Heart right ventricle (tissue), 16 donors: ENCODE data around the gene TBC1D20. TPM values are rescaled to one million over a fixed set of nuclear protein-coding genes. Genes with fewer than 3 reads are reported as not detected.
A peak's percentile ranks its signal among the peaks of the same experiment; 100 is the strongest.

Experiments used
- ATAC-seq, 8 donors: fragments of 200-7000 bp; cut with Tn5 transposase; one replicate each; pipeline ENCODE4 v1.9.1; 2020; ENCODE audit warnings: mild to moderate bottlenecking in 8 of 8, moderate library complexity in 8 of 8, moderate number of reproducible peaks in 1 of 8
- DNase-seq, 2 donors: peaks; one replicate each; pipeline ENCODE4 v3.0.0-alpha.2; 2020
- H3K27ac ChIP-seq, 10 donors: fragments of 200-600 bp; sonication (generic) in 2 of 10; one replicate each; pipeline versions ENCODE4 v1.5.0 to v1.8.0; 2020 to 2022; ENCODE audit warnings: mild to moderate bottlenecking in 3 of 10
- H3K27me3 ChIP-seq, 7 donors: fragments of 200-600 bp; one replicate each; pipeline ENCODE4 v1.8.0; 2021 to 2022; ENCODE audit warnings: mild to moderate bottlenecking in 2 of 7
- H3K36me3 ChIP-seq, 9 donors: fragments of 200-600 bp; sonication (generic) in 1 of 9; one replicate each; pipeline versions ENCODE4 v1.5.0 to v1.8.0; 2020 to 2022; ENCODE audit warnings: mild to moderate bottlenecking in 2 of 9
- H3K4me1 ChIP-seq, 9 donors: fragments of 200-600 bp; sonication (generic) in 1 of 9; one replicate each; pipeline versions ENCODE4 v1.5.0 to v1.8.0; 2020 to 2022; ENCODE audit warnings: mild to moderate bottlenecking in 4 of 9
- H3K4me3 ChIP-seq, 10 donors: fragments of 200-600 bp; sonication (generic) in 2 of 10; one replicate each; pipeline versions ENCODE4 v1.5.0 to v1.8.0; 2020 to 2022; ENCODE audit warnings: mild to moderate bottlenecking in 7 of 10, moderate library complexity in 2 of 10
- H3K9me3 ChIP-seq, 11 donors: fragments of 200-600 bp in 10 of 11; sonication (generic) in 2 of 11; one replicate each; pipeline versions ENCODE4 v1.5.0 to v1.8.0; 2013 to 2022; ENCODE audit warnings: mild to moderate bottlenecking in 2 of 11, control low read depth in 1 of 11, moderate library complexity in 1 of 11
- WGBS, 2 donors: extraction: QIAGEN DNeasy Blood & Tissue Kit; methylation state at CpG; one replicate each; pipeline ENCODE4 v1.1.7; 2013; ENCODE audit warnings: inconsistent platforms in 1 of 2; 5-methylcytosine and 5-hydroxymethylcytosine counted together
- intact Hi-C, 10 donors: fragments of 100-400 bp; cut with DNase I; formaldehyde crosslinking; loops; one replicate each; pipeline versions ENCODE4 v1.11.1 to v1.14.2; 2022
- polyA plus RNA-seq, 2 donors: library from polyadenylated mRNA; stranded (reverse); fragments of 200-250 nt; gene quantifications; one replicate each; pipeline ENCODE4 v1.2.3, GENCODE V29; 2013
- total RNA-seq, 10 donors: library from RNA; stranded (reverse); fragmentation: NEBNext Ultra II Directional in 3 of 10; extraction: Animal tissue kit (Norgen Biotek cat#: 25700) in 3 of 10; gene quantifications; one replicate each; pipeline versions ENCODE4 v1.2.1 to v1.2.4, GENCODE V29; 2021 to 2023
- TF ChIP-seq, protein P1 (sequence below), 9 donors: fragments of 200-600 bp; sonication (generic) in 2 of 9; IDR thresholded peaks; one replicate each; pipeline versions ENCODE4 v1.5.0 to v1.8.0; 2021 to 2022; ENCODE audit warnings: antibody characterized with exemption in 9 of 9, mild to moderate bottlenecking in 5 of 9, moderate library complexity in 1 of 9
- donor health status: Arrhythmogenic right ventricular cardiomyopathy.
- donor health status: ischemic (EF 13 %, LVEDD 7.1; RV severe dilation, severe dysfunction).
- donor health status: healthy with polysubstance abuse.
- donor health status: DM: no; HTN: yes; CAD: no.
- donor health status: DM: no; HTN: no; CAD: no.
- donor health status: ischemic (EF 25% LVEDD 6.9; RV normal size, moderate dysfunction).
- donor health status: ischemic (EF 25% LVEDD 5.7; RV mildly dilated, moderate dysfunction).
- donor health status: healthy.
- donor health status: DM: yes; HTN: yes; CAD: no.
- donor health status: Ischemic cardiomyopathy.
- donor health status: ischemic (EF 35%, LVEDD 5.7; RV mildly dilated, moderate dysfunction).
- donor health status: nonischemic (EF 11% LVEDD 7.7; RV severe dilation, severe dysfunction).
- donor health status: DM: yes; HTN: yes; CAD: no.
- donor health status: PGD.
- donor health status: ischemic (EF 29% LVEDD 5.4; RV normal size, mild dysfunction).
- donor health status: nonischemic (EF 23%, LVEDD 6.1; RV moderate dilation, normal function).

TBC1D20 gene
- total and polyA plus RNA-seq, 12 donors = 12.9 to 28.2 (median 22.9) TPM

DNA sequence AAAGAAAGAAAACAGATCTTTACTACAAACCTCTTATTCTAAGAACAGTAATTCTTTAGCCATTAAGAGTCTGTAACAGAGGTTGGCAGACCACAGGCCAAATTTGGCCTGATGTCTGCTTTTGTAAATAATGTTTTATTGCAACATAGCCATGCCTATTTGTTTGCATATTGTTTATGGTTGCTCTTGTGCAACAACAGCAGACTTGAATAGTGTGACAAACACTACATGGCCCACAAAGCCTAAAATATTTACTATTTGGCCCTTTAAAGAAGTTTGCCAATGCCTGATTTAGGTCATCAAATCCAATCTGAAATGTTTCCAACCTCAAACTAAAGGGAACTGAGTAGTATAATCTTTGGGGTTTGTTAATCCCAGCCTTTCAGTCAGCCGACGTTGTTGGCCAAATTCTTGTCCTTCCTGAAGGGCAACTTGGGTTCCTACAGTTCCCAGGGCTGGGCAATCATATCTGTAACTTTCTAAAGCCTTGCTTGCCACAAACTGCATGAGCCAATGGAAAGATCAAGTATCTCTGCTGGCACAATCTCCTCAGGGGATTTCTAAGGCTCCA lies 33.9 kb upstream of the TBC1D20 start:
- Histone ChIP-seq H3K27me3 (no peaks in the 10 kb centered on the region), H3K27ac (peak overlapping the region in 8 of 10 donors; percentile 1 to 46 (median 22)), H3K4me3 (no peak overlapping the region), H3K9me3 (no peaks in the 10 kb centered on the region), H3K4me1 (peaks cover 0 to 22% (median 8%) of the 10 kb centered on the region in 9 donors), H3K36me3 (peaks cover 0 to 100% (median 37%) of the 10 kb centered on the region in 9 donors)
- ATAC-seq (peak in 5 of 8 donors; percentile 45 to 75 (median 73)), DNase-seq (no peak)
- TF ChIP-seq, protein P1, sequence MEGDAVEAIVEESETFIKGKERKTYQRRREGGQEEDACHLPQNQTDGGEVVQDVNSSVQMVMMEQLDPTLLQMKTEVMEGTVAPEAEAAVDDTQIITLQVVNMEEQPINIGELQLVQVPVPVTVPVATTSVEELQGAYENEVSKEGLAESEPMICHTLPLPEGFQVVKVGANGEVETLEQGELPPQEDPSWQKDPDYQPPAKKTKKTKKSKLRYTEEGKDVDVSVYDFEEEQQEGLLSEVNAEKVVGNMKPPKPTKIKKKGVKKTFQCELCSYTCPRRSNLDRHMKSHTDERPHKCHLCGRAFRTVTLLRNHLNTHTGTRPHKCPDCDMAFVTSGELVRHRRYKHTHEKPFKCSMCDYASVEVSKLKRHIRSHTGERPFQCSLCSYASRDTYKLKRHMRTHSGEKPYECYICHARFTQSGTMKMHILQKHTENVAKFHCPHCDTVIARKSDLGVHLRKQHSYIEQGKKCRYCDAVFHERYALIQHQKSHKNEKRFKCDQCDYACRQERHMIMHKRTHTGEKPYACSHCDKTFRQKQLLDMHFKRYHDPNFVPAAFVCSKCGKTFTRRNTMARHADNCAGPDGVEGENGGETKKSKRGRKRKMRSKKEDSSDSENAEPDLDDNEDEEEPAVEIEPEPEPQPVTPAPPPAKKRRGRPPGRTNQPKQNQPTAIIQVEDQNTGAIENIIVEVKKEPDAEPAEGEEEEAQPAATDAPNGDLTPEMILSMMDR (IDR thresholded peaks at IDR 0.05) = no peak
- 34 to 58% methylated on average over 2 of the region's 2 CpGs for WGBS, 2 donors
- intact Hi-C loops = no loop called here

DNA sequence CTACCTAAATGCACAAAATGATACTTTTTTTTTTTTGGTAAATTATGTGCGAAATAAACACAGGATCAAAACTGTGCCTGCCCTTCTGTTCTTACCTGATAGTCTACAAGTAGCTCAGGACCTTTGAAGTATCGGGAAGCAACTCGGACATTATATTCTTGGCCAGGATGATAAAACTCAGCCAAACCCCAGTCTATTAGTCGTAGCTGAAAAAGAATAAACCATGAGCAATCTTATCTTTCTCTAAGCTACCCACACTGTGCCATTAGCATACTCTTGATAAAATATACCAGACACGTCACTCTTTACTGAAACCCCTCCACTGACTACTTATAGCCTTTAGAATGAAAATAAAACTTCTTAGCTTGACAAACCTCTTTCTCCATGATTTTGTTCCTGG lies 29.8 kb upstream of the TBC1D20 start:
- intact Hi-C loops = no loop called here
- ATAC-seq = no peak
- Histone ChIP-seq H3K9me3 (no peaks in the 10 kb centered on the region), H3K4me1 (peaks cover 0 to 21% (median 8%) of the 10 kb centered on the region in 9 donors), H3K4me3 (no peak overlapping the region), H3K27ac (no peak overlapping the region), H3K27me3 (no peaks in the 10 kb centered on the region), H3K36me3 (peaks cover 0 to 100% (median 47%) of the 10 kb centered on the region in 9 donors)
- DNase-seq = no peak
- TF ChIP-seq, protein P1 (IDR thresholded peaks at IDR 0.05) = no peak
- WGBS, 2 donors = 61 to 70% methylated on average over 5 of the region's 5 CpGs

DNA sequence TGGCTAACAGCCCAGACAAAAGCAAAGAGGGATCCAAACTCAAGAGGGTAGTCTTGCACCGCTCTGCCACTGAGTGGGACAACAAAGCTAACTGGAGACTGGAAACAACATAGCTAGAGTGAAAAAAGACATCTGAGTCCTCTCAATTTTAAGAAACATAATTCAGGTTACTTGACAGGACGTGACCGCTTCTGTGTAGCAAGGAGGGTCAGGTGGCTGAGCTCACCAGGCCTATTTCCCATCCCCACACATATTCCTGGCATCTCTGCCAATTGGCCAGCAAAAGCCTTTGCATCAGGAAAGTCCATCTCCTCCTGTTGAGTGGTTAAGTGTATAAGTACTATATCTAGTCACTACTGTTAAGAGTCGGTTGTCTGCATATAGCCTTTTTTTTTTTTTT lies 25.3 kb upstream of the TBC1D20 start:
- TF ChIP-seq, protein P1 (IDR thresholded peaks at IDR 0.05) = no peak
- no peak for DNase-seq
- 72 to 89% methylated on average over 4 of the region's 4 CpGs for WGBS, 2 donors
- Histone ChIP-seq H3K27ac (no peak overlapping the region), H3K9me3 (no peaks in the 10 kb centered on the region), H3K4me3 (no peak overlapping the region), H3K4me1 (peaks cover 0 to 19% (median 8%) of the 10 kb centered on the region in 9 donors), H3K27me3 (no peaks in the 10 kb centered on the region), H3K36me3 (peaks cover 0 to 100% (median 65%) of the 10 kb centered on the region in 9 donors)
- ATAC-seq = no peak
- intact Hi-C loops = loop anchor here in 1 of 10 donors (10.0 kb wide), 1 partner anchor 63 kb away; no protein-coding TSS in a partner anchor

DNA sequence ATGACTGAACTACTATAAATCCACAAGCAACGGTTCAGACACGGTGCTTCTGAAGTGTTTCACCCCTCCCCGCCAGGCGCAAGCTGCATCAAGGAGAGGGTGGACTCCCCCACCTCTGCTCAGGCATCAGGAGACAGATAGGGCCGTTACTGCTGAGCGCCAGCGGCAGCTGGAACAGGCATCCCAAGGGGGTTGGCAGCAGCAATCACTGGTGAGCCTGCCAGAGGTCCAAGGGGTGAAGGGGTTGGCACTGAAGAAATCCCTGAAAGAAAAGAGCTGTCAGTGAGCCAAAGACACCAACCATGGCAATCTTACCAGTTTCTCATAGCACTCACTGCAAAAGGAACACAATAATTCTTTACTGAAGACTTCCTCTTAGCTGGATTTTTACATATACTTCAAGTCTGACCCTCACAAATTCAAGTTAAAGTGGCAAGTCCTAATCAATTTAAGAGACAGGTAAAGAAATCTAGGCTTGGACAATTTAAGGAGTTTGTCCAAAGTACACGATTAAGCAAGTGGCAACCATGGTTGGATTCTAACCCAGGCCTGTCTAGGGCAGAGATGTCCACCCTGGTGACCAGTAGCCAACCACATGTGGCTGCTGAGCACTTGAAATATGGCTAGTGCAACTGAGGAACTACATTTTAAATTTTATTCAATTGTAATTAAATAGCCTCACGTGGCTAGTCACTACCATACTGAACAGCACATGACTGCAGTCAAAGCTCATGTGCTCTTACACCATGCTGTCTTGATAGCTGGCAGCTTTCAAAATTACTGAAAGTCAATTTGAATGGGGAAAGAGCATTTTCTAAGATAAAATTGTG lies 21.7 kb upstream of the TBC1D20 start:
- intact Hi-C loops = loop anchor here in 1 of 10 donors (10.0 kb wide), 1 partner anchor 59 kb away; no protein-coding TSS in a partner anchor
- Histone ChIP-seq H3K4me1 (peaks cover 0 to 21% (median 8%) of the 10 kb centered on the region in 9 donors), H3K9me3 (no peaks in the 10 kb centered on the region), H3K27me3 (no peaks in the 10 kb centered on the region), H3K27ac (peak overlapping the region in 4 of 10 donors; percentile 8 to 24 (median 18)), H3K36me3 (peaks cover 0 to 91% (median 58%) of the 10 kb centered on the region in 9 donors), H3K4me3 (no peak overlapping the region)
- WGBS, 2 donors = 40 to 55% methylated on average over 9 of the region's 9 CpGs
- TF ChIP-seq, protein P1 (IDR thresholded peaks at IDR 0.05) = no peak
- DNase-seq (peak; percentile 48 to 64), ATAC-seq (peak; percentile 72 to 96 (median 92))
